ENCODE results near the gene COPG2. TPM values are rescaled to one million over a fixed set of nuclear protein-coding genes. Genes with fewer than 3 reads are reported as not detected.
"Not testable (repeated sequence)": the region's sequence is repeated elsewhere in the genome, so short reads cannot be mapped to it uniquely, and the experiment has no call there.

COPG2 gene
- polyA plus RNA-seq, 1 of the 3 experiments (the other 2 are of a cell fraction), result 44.3 TPM

DNA sequence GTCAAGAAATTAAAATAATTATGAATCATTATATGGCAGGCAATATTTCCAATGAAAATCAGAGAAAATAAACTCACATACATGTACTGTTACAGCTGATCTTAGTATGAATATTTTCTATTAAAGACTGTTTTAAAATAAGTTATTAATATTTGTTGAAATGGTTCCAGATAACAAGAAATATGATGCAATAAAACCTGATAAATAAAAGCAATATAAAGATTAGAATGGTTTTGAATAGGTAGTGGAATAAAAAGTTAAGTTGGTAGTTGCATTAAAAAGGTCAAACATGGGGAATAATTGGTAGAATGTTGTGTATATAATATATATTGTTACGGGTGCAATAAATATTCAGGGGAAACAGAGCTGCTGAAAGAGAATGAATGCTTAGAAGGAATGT lies 124.2 kb downstream of the COPG2 start:
- H3K9me3 ChIP-seq, result no peaks in the 10 kb centered on the region
- ChIA-PET CTCF (interaction anchor here (1.5 kb wide), 1 partner anchor 214 kb away, joined by 4 read pairs; no protein-coding TSS in a partner anchor), POLR2A (no interaction called here)
- no peak for DNase-seq
- H3K79me2 ChIP-seq (ENCODE audit: insufficient read depth), result no peaks in the 10 kb centered on the region
- no peaks in the 10 kb centered on the region for H3K9me2 ChIP-seq
- no peaks in the 10 kb centered on the region for H3K4me1 ChIP-seq (ENCODE audit: control insufficient read depth in 1 of 2, insufficient read depth in 2 of 2, low read depth in 1 of 2, low read length in 1 of 2)
- no peak overlapping the region for H3K9ac ChIP-seq
- no peak overlapping the region for H2AFZ ChIP-seq (ENCODE audit: low read depth)
- no peak overlapping the region for H3K4me2 ChIP-seq
- H4K20me1 ChIP-seq (ENCODE audit: insufficient read depth), result no peaks in the 10 kb centered on the region
- peaks cover 30 to 64% of the 10 kb centered on the region in 2 experiments for H3K36me3 ChIP-seq (replicated peaks in 1 of 2; ENCODE audit: control insufficient read depth in 1 of 2, insufficient read depth in 2 of 2, low read length in 1 of 2)
- no peak overlapping the region for H3K4me3 ChIP-seq (ENCODE audit: low read depth in 2 of 2, low read length in 1 of 2)
- 92% methylated on average over 1 of the region's 1 CpG for WGBS (ENCODE audit: low lambda C conversion rate)
- no peak for TF ChIP-seq GABPA (IDR thresholded peaks at IDR 0.05; ENCODE audit: low read depth)
- TF ChIP-seq, protein P1, sequence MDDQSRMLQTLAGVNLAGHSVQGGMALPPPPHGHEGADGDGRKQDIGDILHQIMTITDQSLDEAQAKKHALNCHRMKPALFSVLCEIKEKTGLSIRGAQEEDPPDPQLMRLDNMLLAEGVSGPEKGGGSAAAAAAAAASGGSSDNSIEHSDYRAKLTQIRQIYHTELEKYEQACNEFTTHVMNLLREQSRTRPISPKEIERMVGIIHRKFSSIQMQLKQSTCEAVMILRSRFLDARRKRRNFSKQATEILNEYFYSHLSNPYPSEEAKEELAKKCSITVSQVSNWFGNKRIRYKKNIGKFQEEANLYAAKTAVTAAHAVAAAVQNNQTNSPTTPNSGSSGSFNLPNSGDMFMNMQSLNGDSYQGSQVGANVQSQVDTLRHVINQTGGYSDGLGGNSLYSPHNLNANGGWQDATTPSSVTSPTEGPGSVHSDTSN (IDR thresholded peaks at IDR 0.05), result no peak
- TF ChIP-seq RFX5 (IDR thresholded peaks at IDR 0.05; ENCODE audit: low read length), result no peak
- TF ChIP-seq YY1 (IDR thresholded peaks at IDR 0.05; ENCODE audit: low read depth), result no peak
- no peaks in the 10 kb centered on the region for H3F3A ChIP-seq (replicated peaks; ENCODE audit: insufficient read depth)
- no peaks in the 10 kb centered on the region for H3K27me3 ChIP-seq (ENCODE audit: insufficient read depth)
- H3K27ac ChIP-seq (ENCODE audit: low read depth in 2 of 2, low read length in 1 of 2), result no peak overlapping the region

DNA sequence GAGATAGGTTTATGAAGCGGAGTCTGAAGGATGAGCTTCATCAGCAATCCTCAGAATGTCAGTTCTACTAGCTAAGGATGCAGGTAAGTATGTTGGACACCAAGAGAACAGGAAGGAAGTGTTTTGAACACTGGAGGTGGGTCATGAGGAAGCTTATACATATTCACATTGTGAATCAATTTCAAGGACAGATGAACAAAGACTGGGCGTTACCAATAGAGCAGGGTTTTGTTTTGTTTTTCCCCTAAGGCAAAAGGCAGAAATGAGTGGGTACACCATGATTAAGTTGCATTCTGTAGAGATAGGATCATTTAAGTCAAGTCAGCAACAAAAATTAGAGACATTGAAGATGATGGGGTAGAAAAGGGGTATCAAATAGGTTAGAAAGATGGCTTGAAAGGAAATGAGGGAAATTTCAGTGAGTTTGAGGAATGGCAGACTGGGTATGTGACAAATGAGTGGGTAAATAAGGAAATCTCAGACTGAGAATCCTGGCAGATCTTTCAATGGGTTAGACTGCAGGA lies 125.0 kb downstream of the COPG2 start:
- Histone ChIP-seq H3K9me3 (no peaks in the 10 kb centered on the region), H3F3A (replicated peaks; ENCODE audit: insufficient read depth) (no peaks in the 10 kb centered on the region), H3K4me1 (ENCODE audit: control insufficient read depth in 1 of 2, insufficient read depth in 2 of 2, low read depth in 1 of 2, low read length in 1 of 2) (no peaks in the 10 kb centered on the region), H2AFZ (ENCODE audit: low read depth) (no peak overlapping the region), H3K9me2 (no peaks in the 10 kb centered on the region), H3K79me2 (ENCODE audit: insufficient read depth) (no peaks in the 10 kb centered on the region), H3K4me2 (no peak overlapping the region), H4K20me1 (ENCODE audit: insufficient read depth) (no peaks in the 10 kb centered on the region), H3K27me3 (ENCODE audit: insufficient read depth) (no peaks in the 10 kb centered on the region), H3K27ac (ENCODE audit: low read depth in 2 of 2, low read length in 1 of 2) (no peak overlapping the region), H3K9ac (no peak overlapping the region), H3K36me3 (replicated peaks in 1 of 2; ENCODE audit: control insufficient read depth in 1 of 2, insufficient read depth in 2 of 2, low read length in 1 of 2) (peaks cover 35 to 59% of the 10 kb centered on the region in 2 experiments), H3K4me3 (ENCODE audit: low read depth in 2 of 2, low read length in 1 of 2) (no peak overlapping the region)
- 95% methylated on average over 2 of the region's 2 CpGs for WGBS (ENCODE audit: low lambda C conversion rate)
- TF ChIP-seq IRF3 (IDR thresholded peaks at IDR 0.05; ENCODE audit: low read depth, low read length) (no peak), YY1 (IDR thresholded peaks at IDR 0.05; ENCODE audit: low read depth) (no peak), CHD2 (IDR thresholded peaks at IDR 0.05; ENCODE audit: low read length, partially characterized antibody) (no peak), TAF1 (IDR thresholded peaks at IDR 0.05; ENCODE audit: borderline replicate concordance, low read depth, low read length) (no peak), EZH2phosphoT487 (IDR thresholded peaks at IDR 0.05; ENCODE audit: borderline replicate concordance, low read depth) (no peak), FOSL2 (IDR thresholded peaks at IDR 0.05; ENCODE audit: borderline replicate concordance, low read depth) (no peak), EP300 (IDR thresholded peaks at IDR 0.05; ENCODE audit: borderline replicate concordance in 1 of 2, low read depth in 1 of 2, low read length in 1 of 2) (no peak)
- TF ChIP-seq, protein P2, sequence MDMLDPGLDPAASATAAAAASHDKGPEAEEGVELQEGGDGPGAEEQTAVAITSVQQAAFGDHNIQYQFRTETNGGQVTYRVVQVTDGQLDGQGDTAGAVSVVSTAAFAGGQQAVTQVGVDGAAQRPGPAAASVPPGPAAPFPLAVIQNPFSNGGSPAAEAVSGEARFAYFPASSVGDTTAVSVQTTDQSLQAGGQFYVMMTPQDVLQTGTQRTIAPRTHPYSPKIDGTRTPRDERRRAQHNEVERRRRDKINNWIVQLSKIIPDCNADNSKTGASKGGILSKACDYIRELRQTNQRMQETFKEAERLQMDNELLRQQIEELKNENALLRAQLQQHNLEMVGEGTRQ (IDR thresholded peaks at IDR 0.05; ENCODE audit: borderline replicate concordance, low read depth, low read length), result no peak
- TF ChIP-seq, protein P3, sequence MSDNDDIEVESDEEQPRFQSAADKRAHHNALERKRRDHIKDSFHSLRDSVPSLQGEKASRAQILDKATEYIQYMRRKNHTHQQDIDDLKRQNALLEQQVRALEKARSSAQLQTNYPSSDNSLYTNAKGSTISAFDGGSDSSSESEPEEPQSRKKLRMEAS (IDR thresholded peaks at IDR 0.05; ENCODE audit: low read depth), result no peak
- no peak for DNase-seq
- ChIA-PET CTCF (interaction anchor here (1.5 kb wide), 1 partner anchor 215 kb away, joined by 4 read pairs; no protein-coding TSS in a partner anchor), POLR2A (no interaction called here)

GRCh38 chr7:130542297-130542696 lies 126.3 kb downstream of the COPG2 start:
- H3K4me1 ChIP-seq (ENCODE audit: control insufficient read depth in 1 of 2, insufficient read depth in 2 of 2, low read depth in 1 of 2, low read length in 1 of 2); H3K9ac ChIP-seq; H3F3A ChIP-seq (replicated peaks; ENCODE audit: insufficient read depth); POLR2A ChIA-PET; H3K9me2 ChIP-seq; H3K9me3 ChIP-seq; H3K4me2 ChIP-seq; H3K27me3 ChIP-seq (ENCODE audit: insufficient read depth); H3K4me3 ChIP-seq (ENCODE audit: low read depth in 2 of 2, low read length in 1 of 2); H3K79me2 ChIP-seq (ENCODE audit: insufficient read depth); H2AFZ ChIP-seq (ENCODE audit: low read depth); CTCF ChIA-PET; H3K27ac ChIP-seq (ENCODE audit: low read depth in 2 of 2, low read length in 1 of 2); H4K20me1 ChIP-seq (ENCODE audit: insufficient read depth); DNase-seq: not testable (repeated sequence)
- WGBS (ENCODE audit: low lambda C conversion rate), result 81% methylated on average over 4 of the region's 4 CpGs
- H3K36me3 ChIP-seq (replicated peaks in 1 of 2; ENCODE audit: control insufficient read depth in 1 of 2, insufficient read depth in 2 of 2, low read length in 1 of 2), result peaks cover 27 to 48% of the 10 kb centered on the region in 2 experiments

GRCh38 chr7:130541287-130541686 lies 127.3 kb downstream of the COPG2 start:
- H2AFZ ChIP-seq (ENCODE audit: low read depth); H3K9me3 ChIP-seq; H3F3A ChIP-seq (replicated peaks; ENCODE audit: insufficient read depth); H3K9ac ChIP-seq; CTCF ChIA-PET; POLR2A ChIA-PET; H3K27ac ChIP-seq (ENCODE audit: low read depth in 2 of 2, low read length in 1 of 2); H3K4me1 ChIP-seq (ENCODE audit: control insufficient read depth in 1 of 2, insufficient read depth in 2 of 2, low read depth in 1 of 2, low read length in 1 of 2); H3K4me2 ChIP-seq; H3K79me2 ChIP-seq (ENCODE audit: insufficient read depth); DNase-seq; H3K27me3 ChIP-seq (ENCODE audit: insufficient read depth); H3K9me2 ChIP-seq; H4K20me1 ChIP-seq (ENCODE audit: insufficient read depth); H3K4me3 ChIP-seq (ENCODE audit: low read depth in 2 of 2, low read length in 1 of 2): not testable (repeated sequence)
- WGBS (ENCODE audit: low lambda C conversion rate), result 93% methylated on average over 7 of the region's 7 CpGs
- H3K36me3 ChIP-seq (replicated peaks in 1 of 2; ENCODE audit: control insufficient read depth in 1 of 2, insufficient read depth in 2 of 2, low read length in 1 of 2), result peaks cover 23 to 39% of the 10 kb centered on the region in 2 experiments

Data from SK-N-SH (cell line).